Stimulated activated CD4-positive, alpha-beta T cell treated with anti-CD3 and anti-CD28 coated beads, TNF-alpha, amount 100 ng/mL, for 24 hours (primary cell): ENCODE results near the gene RHCE.
"Not testable (repeated sequence)": the region's sequence is repeated elsewhere in the genome, so short reads cannot be mapped to it uniquely, and the experiment has no call there.

ENCODE experiments used
- DNase-seq, 3 experiments: peaks; one replicate each; pipeline ENCODE4 v3.0.0-alpha.2; 2020; ENCODE audit warnings: low read depth in 3 of 3

The RHCE gene

GRCh38 chr1:25432749-25433388 lies 12.2 kb upstream of the RHCE start:
- DNase-seq, result no peak

- no peak for DNase-seq
These were observed 11.5 kb upstream of the RHCE start for GRCh38 chr1:25431955-25432719.

GRCh38 chr1:25430967-25431881 lies 10.6 kb upstream of the RHCE start:
- no peak for DNase-seq

- peak; percentile 95 to 97 (median 95) for DNase-seq
These were observed 9.7 kb upstream of the RHCE start, which contains the start of gene MACO1 for GRCh38 chr1:25430073-25430966. MACO1 (plus strand) TSS chr1:25430897; CDS start chr1:25431099, 202 bp downstream.

GRCh38 chr1:25428475-25429166 lies 8.0 kb upstream of the RHCE start:
- no peak for DNase-seq

- no peak for DNase-seq
These were observed 7.1 kb upstream of the RHCE start for GRCh38 chr1:25427696-25428095.

GRCh38 chr1:25425098-25426085 lies 4.8 kb upstream of the RHCE start:
- no peak for DNase-seq

- not testable (repeated sequence) for DNase-seq
These were observed 2.6 kb upstream of the RHCE start for GRCh38 chr1:25423206-25423605.

- not testable (repeated sequence) for DNase-seq
These were observed 1.3 kb downstream of the RHCE start for GRCh38 chr1:25419339-25419738.

- DNase-seq, result not testable (repeated sequence)
These were observed 3.3 kb downstream of the RHCE start for GRCh38 chr1:25417280-25417679.

- not testable (repeated sequence) for DNase-seq
These were observed 6.0 kb downstream of the RHCE start for GRCh38 chr1:25414578-25414977.

- not testable (repeated sequence) for DNase-seq
These were observed 6.5 kb downstream of the RHCE start for GRCh38 chr1:25414157-25414556.

- not testable (repeated sequence) for DNase-seq
These were observed 7.6 kb downstream of the RHCE start for GRCh38 chr1:25412872-25413623.

- DNase-seq, result not testable (repeated sequence)
These were observed 10.8 kb downstream of the RHCE start for GRCh38 chr1:25409641-25410427.

- DNase-seq, result not testable (repeated sequence)
These were observed 14.8 kb downstream of the RHCE start for GRCh38 chr1:25405731-25406305.

- DNase-seq, result peak in 1 of 3 experiments; percentile 4
These were observed 17.4 kb downstream of the RHCE start for GRCh38 chr1:25402947-25403803.
